NCI-H82 treated with DMSO at 0.1 percent for 48 hours (cell line): ENCODE measurements around the gene S100A2.

ENCODE experiments used
- DNase-seq: peaks from one replicate; lab custom pipeline; 2025; ENCODE audit not compliant: unreplicated experiment; lab: John Stamatoyannopoulos, UW

Gene S100A2

DNA sequence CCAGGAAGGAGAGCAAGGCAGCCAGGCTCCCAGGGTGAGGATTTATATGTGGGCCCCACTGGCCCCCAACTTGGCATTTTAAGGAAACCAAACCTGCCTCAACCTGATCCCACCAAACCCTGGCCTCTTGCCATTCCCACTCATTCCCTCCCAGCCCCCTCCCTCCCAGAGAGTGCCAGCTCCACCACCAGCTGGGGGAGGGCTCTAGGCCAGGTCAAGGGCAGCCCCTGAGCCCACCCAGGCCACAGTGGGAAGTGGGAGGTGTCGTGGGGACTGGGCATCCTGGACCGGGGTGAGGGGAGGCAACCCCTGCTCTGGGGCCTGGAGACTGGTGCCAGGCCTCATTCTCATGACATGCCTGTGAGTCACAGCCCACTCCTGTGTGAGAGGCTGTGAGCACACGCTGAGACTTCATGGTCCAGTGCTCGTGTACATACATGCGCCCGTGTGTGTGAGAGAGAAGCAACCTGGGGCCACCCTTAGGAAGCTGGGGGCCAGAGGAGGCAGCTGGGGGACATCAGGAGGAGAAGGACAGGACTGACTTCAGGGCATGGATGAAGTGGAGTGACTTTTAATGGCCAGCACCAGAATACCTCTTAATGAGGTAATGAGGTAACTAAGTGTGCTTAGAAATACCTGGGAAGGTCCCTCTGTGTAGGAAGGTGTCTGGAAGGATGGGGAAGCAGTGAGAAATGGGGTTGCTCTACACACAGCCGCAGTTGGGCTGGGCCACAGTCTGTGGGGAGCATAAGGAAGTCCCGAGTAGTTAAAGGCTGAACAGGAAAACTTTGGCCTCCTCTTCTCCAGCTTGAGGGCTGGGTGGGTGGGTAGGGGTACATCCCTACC lies at the start of gene S100A2:
S100A2 (minus strand) TSS at position 316 of the 846 bp plus-strand sequence. CDS start 1,967 bp downstream, outside the sequence.
- no peak for DNase-seq

DNA sequence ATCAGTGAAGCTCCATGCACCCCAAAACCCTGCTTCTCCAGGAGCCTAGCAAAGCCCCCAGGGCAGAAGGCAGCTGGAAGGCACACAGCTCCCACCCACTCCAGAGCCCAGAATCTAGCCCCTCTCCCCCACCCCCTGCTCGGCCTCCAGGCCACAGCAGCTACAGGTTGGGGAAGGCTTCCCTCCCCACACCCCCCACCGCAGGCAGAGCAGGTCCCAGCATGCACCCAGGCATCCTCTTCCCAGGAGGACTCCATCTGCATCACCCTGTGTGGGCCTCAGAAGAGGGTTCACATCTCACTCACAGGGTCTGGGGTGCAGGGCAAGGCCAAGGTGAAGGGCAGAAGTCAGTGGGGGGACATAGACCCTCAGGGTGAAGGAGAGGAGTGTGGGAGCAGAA lies 49.8 kb upstream of the S100A2 start:
- DNase-seq, result no peak

DNA sequence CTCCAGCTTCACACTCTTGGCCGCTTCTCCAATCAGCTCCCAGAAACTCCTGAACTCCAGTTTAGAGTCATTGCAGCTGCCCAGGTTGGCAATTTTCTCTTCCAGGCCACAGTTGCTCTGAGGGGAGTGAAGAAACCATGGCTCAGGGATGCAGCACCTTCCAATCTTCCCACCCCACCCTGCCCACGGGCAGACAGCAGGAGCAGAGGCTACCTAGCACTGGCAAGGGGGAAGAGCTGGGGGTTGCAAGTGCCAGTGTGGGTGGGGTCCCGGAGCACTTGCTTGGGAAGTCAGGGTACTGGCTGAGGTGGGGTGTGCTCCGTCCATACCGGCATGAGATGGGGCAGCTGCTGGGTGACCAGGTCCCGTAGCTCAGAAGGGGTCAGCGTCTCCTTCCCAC lies 49.3 kb upstream of the S100A2 start:
- no peak for DNase-seq

DNA sequence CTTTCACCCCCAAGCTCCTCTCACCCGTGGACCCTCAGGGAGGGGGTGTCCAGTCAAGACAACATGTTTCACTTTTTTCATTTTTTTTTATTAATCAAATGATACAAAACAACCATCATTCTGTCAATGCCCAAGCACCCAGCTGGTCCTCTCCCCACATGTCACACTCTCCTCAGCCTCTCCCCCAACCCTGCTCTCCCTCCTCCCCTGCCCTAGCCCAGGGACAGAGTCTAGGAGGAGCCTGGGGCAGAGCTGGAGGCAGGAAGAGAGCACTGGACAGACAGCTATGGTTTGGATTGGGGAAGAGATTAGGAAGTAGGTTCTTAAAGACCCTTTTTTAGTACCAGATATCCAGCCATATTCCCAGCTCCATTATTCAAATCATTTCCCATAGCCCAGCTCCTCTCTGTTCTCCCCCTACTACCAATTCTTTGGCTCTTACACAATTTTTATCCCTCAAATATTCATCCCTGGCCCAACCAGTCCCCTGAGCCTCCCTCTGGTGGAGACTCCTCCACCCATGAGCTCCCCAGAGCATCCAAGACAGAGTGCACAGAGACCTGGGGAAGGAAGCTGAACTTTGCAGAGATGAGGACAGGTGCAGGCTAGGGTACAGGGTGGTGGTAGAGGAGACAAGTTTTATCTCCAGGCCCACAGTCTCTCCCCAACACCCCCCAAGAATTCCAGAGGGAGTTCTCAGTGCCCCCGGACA lies 48.7 kb upstream of the S100A2 start:
- DNase-seq, result no peak

DNA sequence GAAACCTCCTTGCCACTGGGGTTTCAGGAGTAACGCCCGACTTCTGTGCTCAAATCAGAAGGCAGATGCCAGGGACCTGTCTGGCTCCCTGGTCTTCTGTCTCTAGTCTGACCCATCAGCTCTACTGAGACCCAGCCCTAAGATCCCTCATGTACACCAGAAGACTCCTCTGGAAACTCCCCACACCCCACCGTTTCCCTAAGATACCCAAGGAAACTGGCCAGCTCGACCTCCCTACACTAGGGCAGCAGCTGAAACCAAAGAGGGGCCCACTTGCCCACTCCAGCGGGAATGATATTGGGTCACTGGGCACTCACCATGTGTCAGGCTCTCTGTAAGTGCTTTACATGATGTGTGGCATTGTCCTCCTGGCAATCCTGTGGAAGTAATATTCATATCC lies 47.8 kb upstream of the S100A2 start:
- DNase-seq, result no peak

DNA sequence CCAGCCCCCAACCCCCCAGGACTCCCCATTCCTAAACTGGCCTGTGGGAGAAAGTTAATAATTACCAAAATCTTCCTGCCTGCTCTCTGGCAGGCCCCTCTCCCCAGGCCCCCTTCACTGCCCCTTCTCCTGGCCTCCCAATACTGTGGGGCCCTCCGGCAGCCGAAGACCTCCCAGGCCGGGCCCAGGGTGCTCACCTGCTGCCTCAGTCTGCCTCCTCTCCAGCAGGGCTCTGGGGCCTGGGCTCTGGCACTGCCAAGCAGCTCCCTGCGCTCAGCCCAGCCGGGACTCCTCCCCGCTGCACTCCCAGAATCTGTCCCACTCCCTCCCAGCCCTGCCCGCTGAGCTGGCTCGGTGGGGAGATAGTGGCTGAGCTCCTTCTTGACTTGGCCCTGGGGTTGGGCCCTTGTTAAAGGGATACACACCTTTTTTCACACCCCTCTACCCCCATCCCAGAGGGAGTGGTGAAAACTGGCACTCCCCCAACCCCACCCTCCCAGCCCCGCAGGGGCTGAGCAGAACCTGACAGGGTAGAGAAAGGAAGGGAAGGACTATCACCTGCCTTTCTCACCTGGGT lies 47.2 kb upstream of the S100A2 start, which contains the start of gene S100A16:
S100A16 (minus strand) TSS at position 383 of the 577 bp plus-strand sequence. CDS start 4,986 bp downstream, outside the sequence.
- no peak for DNase-seq

DNA sequence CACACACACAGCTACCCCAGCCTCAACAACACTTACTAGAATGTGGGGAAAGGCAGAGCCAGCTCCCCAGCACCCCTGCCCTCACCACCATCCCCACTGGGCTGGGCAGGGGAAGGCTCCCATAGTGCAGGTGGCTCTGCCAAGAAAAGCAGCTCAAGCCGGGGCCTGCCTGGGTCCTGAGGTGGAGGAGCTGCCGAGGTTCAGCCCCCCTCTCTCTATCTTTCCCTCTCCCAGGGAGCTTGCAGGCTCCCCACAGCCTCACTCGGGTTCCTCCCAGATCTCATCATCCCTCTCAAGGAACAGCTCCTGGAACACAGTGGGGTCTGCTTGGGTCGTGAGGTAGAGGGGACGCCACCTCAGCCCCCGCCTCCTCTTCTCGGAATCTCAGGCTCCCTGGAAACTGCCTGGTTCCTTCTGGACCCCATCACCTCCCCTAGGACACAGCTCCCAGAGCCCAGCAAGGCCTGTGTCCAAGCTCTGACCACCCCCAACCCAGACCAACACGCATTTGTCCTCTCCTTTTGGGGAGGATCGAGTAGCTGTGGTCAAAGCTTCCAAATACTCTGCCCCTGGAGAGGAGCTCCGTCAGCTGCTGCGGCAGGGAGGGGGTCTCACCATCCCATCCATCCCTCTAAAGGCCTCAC lies 46.6 kb upstream of the S100A2 start:
- DNase-seq, result no peak

DNA sequence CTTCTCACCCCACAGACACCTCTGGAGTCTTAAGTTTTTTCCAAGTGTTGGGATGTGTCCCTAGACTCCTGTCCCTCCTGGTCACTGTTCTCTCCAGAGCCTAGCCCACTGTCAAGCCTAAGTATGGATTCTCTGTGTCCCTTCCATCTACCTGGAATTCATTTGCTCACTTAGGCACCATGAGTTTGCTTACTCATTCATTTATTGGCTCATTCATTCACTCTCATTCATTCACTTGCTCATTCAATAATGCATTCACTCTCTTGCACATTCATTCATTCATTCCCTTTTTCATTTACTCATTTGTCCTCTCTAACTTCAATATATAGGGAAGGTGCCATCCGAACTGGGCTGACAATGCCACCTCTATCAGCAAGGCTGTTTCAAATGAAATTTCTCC lies 45.7 kb upstream of the S100A2 start:
- no peak for DNase-seq

DNA sequence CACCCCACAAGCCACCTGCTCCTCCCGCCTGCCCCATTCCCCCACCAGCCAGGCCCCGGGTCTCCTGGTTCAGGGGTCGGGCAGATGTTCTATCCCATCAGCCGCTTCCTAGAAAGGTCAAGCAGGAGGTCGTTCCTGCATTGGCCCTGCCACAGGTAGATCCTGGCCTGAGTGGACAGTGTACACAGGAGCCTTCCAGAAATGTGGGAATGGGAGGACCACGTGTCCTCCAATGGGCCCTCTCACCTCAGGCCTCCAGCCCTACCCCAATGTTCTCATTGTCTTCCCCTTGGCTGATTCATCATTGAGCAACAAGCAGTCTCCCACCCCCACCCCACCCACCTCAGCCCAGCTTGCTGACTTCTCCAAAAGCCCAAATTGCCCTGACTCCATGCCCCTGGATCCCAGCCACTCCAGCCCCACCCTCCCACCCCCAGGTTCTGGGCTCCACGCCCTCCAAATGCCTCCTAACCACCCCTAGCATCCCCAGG lies 45.2 kb upstream of the S100A2 start:
- DNase-seq, result no peak

DNA sequence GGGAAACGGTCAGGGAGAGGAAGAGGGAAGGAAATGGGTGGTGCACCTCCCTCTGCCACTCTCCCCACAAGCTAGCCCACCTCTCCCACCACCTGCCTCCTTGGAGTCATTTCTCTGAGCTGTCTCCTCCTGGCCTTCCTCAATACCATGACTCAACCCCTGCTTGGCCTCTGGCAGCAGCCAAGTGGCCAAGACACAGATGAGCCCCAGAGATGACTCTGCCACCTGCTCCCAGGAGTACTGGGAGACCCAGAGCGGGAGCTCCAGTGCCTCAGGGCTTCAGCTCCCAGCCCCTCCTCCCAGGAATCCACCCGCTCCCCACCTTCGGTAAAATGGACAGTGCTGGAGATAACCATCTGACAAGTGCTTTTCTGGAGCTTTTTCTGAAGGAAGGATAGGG lies 44.7 kb upstream of the S100A2 start:
- DNase-seq, result no peak

DNA sequence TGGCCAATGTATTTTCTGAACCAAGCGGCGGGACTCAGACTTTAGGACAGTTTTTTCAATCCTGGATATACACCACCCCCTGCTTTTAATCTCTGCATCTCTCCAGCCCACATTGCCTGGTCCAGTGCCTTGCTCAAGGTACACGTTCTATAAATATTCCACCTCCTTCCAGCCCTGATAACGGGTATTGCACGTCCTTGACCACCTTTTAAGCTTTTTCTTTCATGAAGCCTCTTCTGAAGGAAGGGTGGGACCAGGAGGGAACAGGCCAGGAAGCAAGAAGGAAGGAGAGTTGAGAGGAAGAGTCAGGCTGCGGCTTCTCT lies 43.9 kb upstream of the S100A2 start:
- DNase-seq, result no peak

DNA sequence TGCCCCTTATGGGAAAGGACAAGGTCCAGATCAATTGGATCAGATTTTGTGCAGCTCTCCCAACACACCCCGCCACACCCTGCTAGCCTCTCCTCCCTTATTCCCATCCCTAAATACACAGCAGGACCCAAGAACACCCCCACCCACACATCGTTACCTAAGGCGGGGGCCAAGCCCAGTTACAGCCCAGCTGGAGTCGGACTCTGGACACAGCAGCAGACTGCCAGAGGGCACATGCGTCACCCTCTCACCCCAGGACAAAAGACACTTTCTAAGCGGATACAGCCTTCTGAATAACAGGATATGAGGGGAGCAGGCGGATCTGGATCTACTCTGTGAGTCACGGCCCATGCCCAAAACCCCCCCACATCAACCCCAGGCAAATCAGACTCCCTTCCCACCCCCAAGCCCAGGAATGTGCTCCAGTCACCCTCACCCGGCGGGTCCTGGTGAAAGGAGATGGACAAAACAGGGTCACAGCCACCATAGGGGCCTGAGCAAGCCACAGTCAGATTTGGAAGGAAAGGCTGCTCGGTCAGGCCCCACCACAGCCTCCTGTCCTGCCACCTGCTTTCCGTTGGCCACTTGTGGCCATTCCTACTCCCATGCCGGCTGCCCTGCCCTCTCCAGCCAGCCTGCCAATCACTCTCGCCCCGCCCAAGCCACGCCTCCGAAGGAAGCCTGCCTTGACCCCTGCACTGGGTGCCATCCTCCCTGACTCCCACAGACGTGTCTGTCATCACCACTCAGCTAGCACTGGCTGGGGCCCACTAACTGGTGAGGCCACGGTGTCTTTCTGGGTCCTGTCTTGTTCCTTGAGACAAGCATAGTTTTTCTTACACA lies 43.3 kb upstream of the S100A2 start:
- no peak for DNase-seq

DNA sequence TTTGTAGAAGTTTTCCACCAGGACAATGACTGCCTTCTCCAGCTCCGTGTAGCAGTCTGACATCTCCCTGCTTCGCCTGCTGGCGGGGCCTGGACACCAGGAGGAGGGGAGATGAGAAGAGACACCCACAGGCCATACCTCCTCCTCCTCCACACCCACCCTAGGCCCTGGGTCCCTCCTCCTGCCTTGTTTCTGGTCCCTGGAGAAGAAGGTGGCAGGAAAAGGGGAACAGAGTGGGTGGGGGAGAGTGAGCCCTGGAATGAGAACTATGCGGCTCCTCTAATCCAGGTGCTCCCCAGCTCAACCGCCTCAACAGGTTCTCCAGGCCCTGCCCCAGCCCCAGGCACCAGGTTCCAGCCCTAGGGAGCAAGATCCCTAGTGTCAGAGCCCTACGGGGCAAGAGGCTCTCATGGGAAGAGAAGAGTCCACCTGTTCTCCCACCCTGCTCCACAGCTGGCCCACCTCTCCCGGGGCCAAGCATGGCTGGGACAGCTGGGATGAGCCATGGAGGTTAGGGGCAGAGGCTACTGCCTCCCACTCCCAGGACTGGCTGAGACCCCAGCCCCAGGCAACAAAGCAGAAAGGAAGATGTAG lies 42.5 kb upstream of the S100A2 start:
- DNase-seq, result no peak

DNA sequence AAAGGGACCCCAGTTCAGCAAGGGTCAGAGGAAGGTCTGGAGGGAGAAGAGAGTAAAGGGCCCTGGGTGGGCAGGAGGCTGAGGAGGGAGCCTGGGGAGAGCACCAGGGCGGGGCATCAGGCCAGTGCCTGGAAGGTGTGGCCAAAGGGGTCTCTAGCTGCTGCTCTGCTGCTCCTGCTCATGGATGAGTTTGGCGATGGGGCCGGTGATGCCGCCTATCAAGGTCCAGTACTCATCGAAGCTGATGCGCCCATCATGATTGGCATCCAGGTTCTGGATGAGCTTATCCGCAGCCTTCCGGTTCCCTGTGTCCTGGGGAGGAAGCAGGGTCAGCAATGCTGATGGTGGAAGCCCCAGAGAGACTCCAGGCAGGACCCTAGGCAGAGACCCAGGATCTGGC lies 41.7 kb upstream of the S100A2 start:
- DNase-seq, result no peak

DNA sequence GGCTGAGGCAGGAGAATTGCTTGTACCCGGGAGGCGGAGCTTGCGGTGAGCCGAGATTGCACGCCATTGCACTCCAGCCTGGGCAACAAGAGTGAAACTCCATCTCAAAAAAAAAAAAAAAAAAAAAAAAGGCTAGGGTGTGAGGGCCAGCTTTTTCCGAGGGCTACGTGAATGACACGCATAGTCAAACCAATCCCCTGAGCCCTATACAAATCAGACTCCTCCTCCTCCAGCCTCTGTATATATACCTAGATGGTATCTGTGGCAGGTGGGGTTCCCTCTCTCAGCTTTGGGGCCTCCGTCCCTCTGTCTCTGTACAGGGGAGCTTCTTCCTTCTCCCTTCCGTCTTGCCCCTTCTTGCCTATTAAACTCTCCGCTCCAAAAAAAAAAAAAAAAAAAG lies 40.5 kb upstream of the S100A2 start:
- no peak for DNase-seq

DNA sequence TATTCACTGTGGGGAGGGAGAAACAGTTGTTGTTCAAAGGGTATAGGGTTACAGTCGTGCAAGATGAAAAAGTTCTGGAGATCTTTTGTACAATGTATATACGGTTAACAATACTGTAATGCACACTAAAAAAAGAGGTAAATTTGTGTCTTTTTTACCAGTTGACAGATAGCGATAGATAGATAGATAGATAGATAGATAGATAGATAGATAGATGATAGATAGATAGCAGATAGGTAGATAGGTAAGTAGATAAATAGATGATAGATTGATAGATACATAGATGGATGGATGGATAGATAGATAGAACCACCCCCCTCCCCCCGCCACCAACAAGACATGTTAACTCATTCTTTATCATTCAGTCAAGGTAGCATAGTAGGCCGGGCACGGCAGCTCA lies 37.1 kb upstream of the S100A2 start:
- no peak for DNase-seq

DNA sequence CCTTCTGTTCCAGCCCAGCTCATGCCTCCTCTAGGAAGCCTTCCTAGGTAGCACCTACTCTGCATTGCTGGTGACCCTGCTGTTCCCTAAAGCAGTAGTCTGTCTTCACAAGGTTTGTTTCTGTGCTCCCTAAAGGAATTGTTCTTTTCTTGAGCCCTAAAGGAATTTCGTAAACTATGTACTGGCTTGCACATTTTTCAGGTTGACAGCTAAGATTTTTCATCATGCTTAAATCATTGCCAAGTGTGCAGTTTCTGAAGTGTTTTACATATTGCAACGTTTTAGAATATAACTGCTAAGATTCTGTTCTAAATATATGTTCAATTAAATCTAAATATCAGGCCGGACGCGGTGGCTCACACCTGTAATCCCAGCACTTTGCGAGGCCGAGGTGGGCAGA lies 34.2 kb upstream of the S100A2 start:
- DNase-seq, result no peak

DNA sequence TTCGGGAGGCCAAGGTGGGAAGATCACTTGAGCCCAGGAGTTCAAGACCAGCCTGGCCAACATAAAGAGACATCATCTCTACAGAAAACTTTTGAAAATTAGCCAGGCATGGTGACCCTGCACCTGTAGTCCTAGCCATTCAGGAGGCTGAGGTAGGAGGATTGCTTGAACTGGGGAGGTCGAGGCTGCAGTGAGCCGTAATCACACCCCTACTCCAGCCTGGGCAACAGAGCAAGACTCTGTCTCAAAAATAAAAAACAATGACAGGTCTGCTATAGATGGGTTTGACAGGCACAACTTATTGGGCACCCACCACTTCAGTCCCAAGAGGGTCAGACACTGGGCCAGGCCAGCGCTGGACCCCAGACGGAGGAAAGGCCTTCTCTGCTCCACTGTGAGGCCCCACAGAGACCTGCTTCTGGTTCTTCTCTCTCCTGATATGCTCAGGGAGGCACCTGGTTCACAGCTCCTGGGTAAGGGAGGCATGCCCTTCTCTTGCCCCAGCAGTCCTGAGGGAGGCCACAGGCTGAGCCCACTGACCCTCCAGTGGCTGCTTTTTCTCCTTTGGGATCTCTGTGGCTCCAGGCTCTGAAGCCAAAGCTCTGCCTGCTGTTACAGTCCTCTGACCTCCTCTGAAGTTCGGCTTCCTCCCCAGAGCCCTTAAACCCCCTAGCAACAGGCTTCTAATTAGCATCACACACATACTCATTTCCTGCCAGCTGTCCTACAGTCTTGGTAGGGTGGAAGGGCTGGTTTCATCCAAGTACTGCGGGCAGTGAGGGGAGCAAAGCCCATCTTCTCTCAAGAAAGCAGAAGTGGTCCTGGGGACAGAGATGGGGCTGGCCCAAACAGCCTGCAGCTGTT lies 32.9 kb upstream of the S100A2 start:
- peak; percentile 63 for DNase-seq

DNA sequence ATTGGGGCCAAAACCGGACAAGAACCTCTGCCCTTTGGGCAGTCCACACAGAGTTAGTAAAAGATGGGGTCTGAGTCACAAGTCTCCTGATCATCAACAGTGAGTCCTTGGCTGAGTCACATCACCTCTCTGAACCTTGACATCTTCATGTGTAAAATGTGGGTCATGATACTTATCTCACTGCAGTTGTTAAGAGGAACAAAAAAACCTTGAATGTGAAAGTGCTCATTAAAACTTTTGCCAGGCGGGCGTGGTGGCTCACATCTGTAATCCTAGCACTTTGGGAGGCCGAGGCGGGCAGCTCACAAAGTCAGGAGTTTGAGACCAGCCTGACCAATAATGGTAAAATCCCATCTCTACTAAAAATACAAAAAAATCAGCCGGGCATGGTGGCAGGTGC lies 31.6 kb upstream of the S100A2 start:
- no peak for DNase-seq
